ENCODE results near the gene PLEKHG4B. TPM values are rescaled to one million over a fixed set of nuclear protein-coding genes. Genes with fewer than 3 reads are reported as not detected.
A peak's percentile ranks its signal among the peaks of the same experiment; 100 is the strongest.
"Not testable (repeated sequence)": the region's sequence is repeated elsewhere in the genome, so short reads cannot be mapped to it uniquely, and the experiment has no call there.

The PLEKHG4B gene
- total RNA-seq, 1 donor from 2014 or later, result 5.4 TPM

DNA sequence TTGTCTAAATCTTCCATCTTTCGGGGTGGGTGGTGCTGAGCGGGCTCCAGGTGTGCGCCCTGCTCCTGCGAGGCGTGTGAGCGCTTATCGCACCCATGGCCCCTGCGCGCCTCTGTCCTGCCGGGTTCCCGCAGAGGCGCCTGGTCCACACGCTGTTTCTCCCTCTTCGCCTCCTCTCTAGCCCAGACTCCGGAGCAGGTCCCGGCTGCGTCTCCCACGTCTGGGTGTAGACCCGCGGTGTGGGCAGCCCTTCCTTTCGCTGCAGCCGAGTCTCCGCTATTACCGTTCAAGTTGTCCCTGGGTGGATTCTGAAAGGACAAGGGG, 40.5 kb upstream of the PLEKHG4B start:
- TF ChIP-seq, protein P1, sequence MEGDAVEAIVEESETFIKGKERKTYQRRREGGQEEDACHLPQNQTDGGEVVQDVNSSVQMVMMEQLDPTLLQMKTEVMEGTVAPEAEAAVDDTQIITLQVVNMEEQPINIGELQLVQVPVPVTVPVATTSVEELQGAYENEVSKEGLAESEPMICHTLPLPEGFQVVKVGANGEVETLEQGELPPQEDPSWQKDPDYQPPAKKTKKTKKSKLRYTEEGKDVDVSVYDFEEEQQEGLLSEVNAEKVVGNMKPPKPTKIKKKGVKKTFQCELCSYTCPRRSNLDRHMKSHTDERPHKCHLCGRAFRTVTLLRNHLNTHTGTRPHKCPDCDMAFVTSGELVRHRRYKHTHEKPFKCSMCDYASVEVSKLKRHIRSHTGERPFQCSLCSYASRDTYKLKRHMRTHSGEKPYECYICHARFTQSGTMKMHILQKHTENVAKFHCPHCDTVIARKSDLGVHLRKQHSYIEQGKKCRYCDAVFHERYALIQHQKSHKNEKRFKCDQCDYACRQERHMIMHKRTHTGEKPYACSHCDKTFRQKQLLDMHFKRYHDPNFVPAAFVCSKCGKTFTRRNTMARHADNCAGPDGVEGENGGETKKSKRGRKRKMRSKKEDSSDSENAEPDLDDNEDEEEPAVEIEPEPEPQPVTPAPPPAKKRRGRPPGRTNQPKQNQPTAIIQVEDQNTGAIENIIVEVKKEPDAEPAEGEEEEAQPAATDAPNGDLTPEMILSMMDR (IDR thresholded peaks at IDR 0.05; ENCODE audit: insufficient read depth, low read length, poor library complexity, severe bottlenecking), result no peak
- no peaks in the 10 kb centered on the region for H3K36me3 ChIP-seq (ENCODE audit: control insufficient read depth, insufficient read depth, low read length)
- peaks cover 32% of the 10 kb centered on the region for H3K27me3 ChIP-seq (ENCODE audit: control insufficient read depth, insufficient read depth, low read length)
- DNase-seq (ENCODE audit: low read depth), result no peak
- H3K4me3 ChIP-seq (ENCODE audit: low read depth, low read length), result no peak overlapping the region

DNA sequence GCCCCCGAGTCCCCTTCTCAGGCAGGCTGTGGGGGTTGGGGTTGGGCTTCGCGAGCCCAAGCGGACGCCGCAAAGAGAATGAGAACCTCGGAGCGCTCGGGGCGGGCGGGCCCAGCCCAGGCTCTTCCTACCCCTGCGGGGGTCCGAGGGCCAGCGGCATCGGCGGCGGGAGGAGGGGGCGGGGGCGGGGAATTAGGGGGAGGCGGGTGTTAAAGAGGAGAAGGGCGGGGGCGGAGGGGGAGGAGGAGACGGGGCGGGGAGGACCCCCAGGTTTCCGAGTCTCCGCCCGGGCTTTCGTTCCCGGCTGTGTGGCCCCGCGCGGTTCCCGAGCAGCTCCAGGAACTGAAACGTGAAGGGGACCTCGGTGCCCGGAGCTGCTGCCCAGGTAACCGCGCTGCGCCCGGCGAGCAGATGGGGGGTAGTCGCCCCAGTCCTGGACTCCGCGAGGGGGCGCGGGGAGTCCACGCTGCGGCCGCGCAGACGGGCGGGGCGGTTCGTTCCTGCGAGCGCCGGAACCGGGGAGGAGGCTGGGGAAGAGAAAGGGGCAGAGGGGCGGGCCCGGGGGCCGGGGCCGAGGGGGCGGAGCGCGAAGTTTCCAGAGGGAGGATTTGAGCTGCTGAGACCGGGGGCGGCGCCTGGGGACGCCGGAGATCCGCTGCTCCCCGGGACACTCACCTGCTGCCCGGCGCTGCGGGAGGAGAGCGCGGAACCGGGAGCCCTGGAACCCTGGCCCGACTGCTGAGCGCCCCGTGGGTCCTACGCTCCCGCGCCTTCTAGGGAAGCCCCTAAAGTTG, 38.4 kb upstream of the PLEKHG4B start:
- Histone ChIP-seq H3K4me3 (ENCODE audit: low read depth, low read length) (peak overlapping the region; percentile 42), H3K36me3 (ENCODE audit: control insufficient read depth, insufficient read depth, low read length) (no peaks in the 10 kb centered on the region), H3K27me3 (ENCODE audit: control insufficient read depth, insufficient read depth, low read length) (peaks cover 32% of the 10 kb centered on the region)
- TF ChIP-seq, protein P1 (IDR thresholded peaks at IDR 0.05; ENCODE audit: insufficient read depth, low read length, poor library complexity, severe bottlenecking), result no peak
- no peak for DNase-seq (ENCODE audit: low read depth)

DNA sequence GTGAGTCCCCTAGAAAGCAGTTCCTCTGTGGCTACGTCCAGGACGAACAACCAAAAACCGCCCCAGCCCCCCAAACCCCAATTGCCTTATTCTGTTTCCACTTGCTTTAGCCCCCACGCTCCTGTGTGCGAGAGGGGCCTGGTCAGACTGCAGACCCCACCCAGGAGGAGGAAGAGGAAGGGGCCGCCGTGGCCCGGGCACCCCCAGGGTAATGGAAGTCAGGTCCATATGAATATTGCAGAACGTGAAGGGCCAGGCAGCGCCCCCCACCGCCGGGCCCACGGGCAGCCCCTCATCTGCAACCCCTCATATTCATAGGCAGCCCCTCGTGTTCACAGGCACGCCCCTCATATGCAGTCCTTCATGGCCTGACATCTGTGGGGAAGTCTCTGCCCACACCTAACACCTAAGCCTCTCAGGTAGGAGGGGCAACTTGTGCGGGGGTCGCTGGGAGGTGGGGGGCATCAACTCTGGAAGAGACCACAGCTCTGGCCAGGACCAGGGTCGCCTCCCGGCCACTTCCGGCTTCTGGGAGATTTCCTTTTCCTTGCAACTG, 37.7 kb upstream of the PLEKHG4B start:
- TF ChIP-seq, protein P1 (IDR thresholded peaks at IDR 0.05; ENCODE audit: insufficient read depth, low read length, poor library complexity, severe bottlenecking), result no peak
- DNase-seq (ENCODE audit: low read depth), result no peak
- Histone ChIP-seq H3K27me3 (ENCODE audit: control insufficient read depth, insufficient read depth, low read length) (peaks cover 32% of the 10 kb centered on the region), H3K36me3 (ENCODE audit: control insufficient read depth, insufficient read depth, low read length) (no peaks in the 10 kb centered on the region), H3K4me3 (ENCODE audit: low read depth, low read length) (peak overlapping the region; percentile 42)

DNA sequence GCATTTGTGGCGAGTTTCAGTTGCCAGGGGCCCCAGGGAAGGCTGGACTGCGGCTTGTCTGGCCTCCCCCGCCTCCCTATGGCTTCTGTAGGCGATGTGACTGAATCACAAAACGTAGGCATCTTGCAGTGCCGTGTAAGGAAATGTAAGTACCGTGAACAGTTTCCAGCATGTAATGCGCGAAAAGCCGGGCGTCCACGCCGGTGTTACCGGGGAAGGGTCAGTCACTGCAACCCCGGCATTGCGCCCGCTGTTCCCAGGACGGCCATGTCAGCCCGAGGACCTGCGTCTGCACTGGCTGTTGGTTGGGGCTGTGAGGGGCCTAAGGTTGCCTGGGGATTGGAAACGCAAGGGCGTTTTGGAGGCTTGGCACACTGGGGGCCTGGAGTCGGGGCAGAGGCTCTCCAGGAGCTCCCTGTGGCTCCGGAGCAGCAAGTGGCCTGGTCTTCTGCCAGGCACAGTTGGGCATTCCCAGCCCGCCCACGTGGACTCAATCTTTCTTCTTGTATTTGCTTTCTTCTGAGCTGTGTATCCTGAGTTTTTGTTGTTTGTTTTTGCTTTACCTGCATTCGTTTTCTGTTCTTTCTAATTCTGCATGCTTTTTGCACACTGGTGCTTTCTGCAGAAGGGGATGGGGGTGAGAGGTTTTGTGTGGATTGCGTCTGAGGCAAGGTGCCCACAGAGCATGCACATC, 36.9 kb upstream of the PLEKHG4B start:
- TF ChIP-seq, protein P1 (IDR thresholded peaks at IDR 0.05; ENCODE audit: insufficient read depth, low read length, poor library complexity, severe bottlenecking), result no peak
- Histone ChIP-seq H3K27me3 (ENCODE audit: control insufficient read depth, insufficient read depth, low read length) (peaks cover 32% of the 10 kb centered on the region), H3K4me3 (ENCODE audit: low read depth, low read length) (no peak overlapping the region), H3K36me3 (ENCODE audit: control insufficient read depth, insufficient read depth, low read length) (no peaks in the 10 kb centered on the region)
- DNase-seq (ENCODE audit: low read depth), result no peak

DNA sequence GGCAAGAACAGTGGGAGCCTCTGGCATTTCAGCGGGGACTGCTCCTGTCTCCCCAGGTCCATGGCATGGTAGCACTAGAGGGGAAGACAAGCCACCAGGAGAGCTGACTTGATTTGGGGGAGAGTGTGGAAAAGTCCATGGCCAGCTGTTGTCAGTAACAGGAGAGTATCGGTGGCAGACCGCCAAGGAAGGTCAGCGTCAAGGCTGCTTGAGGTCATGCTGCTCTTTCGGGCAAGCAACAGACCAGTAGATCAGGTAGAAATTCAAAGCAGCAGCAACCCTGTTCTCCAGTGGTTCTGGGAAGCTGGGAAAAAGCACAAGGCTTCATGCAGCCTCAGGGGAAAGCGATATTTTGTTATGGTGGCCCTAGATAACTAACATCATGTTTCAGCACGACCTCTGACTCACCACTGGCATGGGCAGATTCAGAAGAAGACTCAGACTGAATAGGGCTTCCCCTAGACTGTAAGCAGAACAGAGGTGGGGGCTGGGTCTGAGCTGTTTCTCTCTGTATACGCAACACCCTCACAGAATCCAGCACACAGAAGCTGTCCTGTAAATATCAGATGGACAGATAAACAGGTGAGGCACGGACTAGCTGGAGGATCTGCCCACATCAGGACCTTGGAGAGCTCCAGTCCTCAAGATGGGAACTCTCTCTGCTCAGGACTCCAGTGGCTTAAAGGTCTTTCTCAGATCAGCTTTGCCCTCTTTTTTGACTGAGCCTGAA, 35.2 kb upstream of the PLEKHG4B start:
- H3K27me3 ChIP-seq (ENCODE audit: control insufficient read depth, insufficient read depth, low read length), result peaks cover 28% of the 10 kb centered on the region
- TF ChIP-seq, protein P1 (IDR thresholded peaks at IDR 0.05; ENCODE audit: insufficient read depth, low read length, poor library complexity, severe bottlenecking), result no peak
- no peak for DNase-seq (ENCODE audit: low read depth)

DNA sequence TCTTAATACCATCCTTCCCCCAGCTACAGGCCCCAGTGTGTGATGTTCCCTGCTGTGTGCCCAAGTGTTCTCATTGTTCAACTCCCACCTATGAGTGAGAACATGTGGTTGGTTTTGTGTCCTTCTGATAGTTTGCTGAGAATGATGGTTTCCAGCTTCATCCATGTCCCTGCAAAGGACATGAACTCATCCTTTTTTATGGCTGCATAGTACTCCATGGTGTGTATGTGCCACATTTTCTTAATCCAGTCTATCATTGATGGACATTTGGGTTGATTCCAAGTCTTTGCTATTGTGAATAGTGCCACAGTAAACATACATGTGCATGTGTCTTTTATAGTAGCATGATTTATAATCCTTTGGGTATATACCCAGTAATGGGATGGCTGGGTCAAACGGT, 31.7 kb upstream of the PLEKHG4B start:
- H3K27me3 ChIP-seq (ENCODE audit: control insufficient read depth, insufficient read depth, low read length); H3K4me3 ChIP-seq (ENCODE audit: low read depth, low read length); H3K36me3 ChIP-seq (ENCODE audit: control insufficient read depth, insufficient read depth, low read length); DNase-seq (ENCODE audit: low read depth): not testable (repeated sequence)

More for the DNA sequence above, 35.2 kb upstream of the PLEKHG4B start:
- H3K4me3 ChIP-seq (ENCODE audit: low read depth, low read length), result no peak overlapping the region
- no peaks in the 10 kb centered on the region for H3K36me3 ChIP-seq (ENCODE audit: control insufficient read depth, insufficient read depth, low read length)
